Stimulated activated naive B cell treated with anti-CD40 and anti-IgM and Interleukin-4, amounts not matched to agents 10 μg/mL and 1 μg/mL and 100 μg/mL, for 72 hours (primary cell): Measurements from ENCODE around the gene TMEM200B.
A peak's percentile ranks its signal among the peaks of the same experiment; 100 is the strongest.

Experiments used
- ATAC-seq, 2 donors: fragments of 150-1000 bp; cut with Tn5 transposase; replicated peaks; 2 replicates each; pipeline ENCODE4 v1.10.0; 2021; ENCODE audit warnings: moderate library complexity in 1 of 2
- DNase-seq: peaks from one replicate; pipeline ENCODE4 v3.0.0; 2021
- H3K27ac Mint-ChIP-seq: one replicate; pipeline ENCODE4 v1.8.0; 2022; ENCODE audit warnings: mild to moderate bottlenecking, mixed read lengths
- H3K27me3 Mint-ChIP-seq, 2 donors: one replicate each; pipeline ENCODE4 v1.8.0; 2022; ENCODE audit warnings: mixed read lengths in 2 of 2
- H3K36me3 Mint-ChIP-seq, 2 donors: one replicate each; pipeline ENCODE4 v1.8.0; 2022; ENCODE audit warnings: mixed read lengths in 2 of 2, mild to moderate bottlenecking in 1 of 2
- H3K4me1 Mint-ChIP-seq, 2 donors: one replicate each; pipeline ENCODE4 v1.8.0; 2022; ENCODE audit warnings: mixed read lengths in 2 of 2, mild to moderate bottlenecking in 1 of 2
- H3K4me3 Mint-ChIP-seq, 2 donors: one replicate each; pipeline ENCODE4 v1.8.0; 2022; ENCODE audit warnings: mild to moderate bottlenecking in 2 of 2, mixed read lengths in 2 of 2, moderate library complexity in 1 of 2
- H3K9me3 Mint-ChIP-seq, 2 donors: one replicate each; pipeline ENCODE4 v1.8.0; 2022; ENCODE audit warnings: mixed read lengths in 2 of 2, mild to moderate bottlenecking in 1 of 2

TMEM200B gene

DNA sequence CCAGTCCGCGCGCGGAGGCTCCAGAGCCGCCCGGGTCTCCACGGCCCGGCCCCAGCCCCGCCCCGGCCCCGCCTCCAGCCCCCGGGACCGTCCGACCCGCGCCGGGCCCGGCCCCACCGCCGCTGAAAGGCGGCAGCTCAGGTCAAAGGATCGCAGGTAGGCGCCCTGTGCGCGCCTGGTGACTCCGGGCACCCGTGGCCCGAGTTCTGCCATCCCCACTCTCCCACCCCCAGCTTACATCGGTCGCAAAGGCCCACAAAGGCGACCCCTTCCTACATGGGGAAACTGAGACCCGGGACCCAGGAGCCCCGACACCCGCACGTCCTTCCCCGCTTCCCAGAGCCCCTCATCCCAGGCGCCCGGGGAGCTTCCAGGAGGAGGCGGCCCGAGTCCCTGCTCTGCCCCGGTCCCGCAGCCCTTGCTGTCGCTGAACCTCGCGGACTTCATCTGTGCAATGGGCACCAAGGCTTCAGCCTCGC, at the start of gene TMEM200B:
TMEM200B (minus strand) TSS at position 17 of the 479 bp plus-strand sequence. CDS start 2,075 bp downstream, outside the sequence.
- Mint-ChIP-seq H3K27ac (peak within 1 kb of the TSS; percentile 31), H3K36me3 (peaks cover 9 to 12% of the 10 kb centered on the region in 2 donors), H3K4me3 (peak within 1 kb of the TSS; percentile 86 to 88), H3K27me3 (peaks cover 13 to 36% of the 10 kb centered on the region in 2 donors), H3K9me3 (no peaks in the 10 kb centered on the region), H3K4me1 (peaks cover 11 to 23% of the 10 kb centered on the region in 2 donors)
- DNase-seq (no peak), ATAC-seq (peak; percentile 19 to 26)

DNA sequence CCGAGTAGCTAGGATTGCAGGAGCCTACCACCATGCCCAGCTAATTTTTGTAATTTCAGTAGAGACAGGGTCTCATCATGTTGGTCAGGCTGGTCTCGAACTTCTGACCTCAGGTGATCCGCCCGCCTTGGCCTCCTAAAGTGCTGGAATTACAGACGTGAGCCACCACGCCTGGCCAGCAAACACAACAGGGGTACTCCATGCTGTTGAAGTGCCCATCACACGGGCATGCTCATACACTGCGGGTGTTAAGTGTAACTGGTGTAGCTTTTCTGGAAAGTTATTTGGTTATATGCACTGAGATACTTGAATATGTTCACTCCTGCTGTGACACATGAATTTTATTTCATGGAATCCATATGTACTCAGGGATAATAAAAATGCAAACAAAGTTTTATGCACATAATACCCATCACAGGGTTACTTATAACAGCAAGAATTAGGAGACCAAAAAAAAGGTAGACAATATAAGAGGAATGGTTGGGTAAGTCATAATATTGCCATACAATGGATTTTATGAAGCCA, 48.8 kb upstream of the TMEM200B start:
- DNase-seq (no peak), ATAC-seq (no peak)
- peak overlapping the region in 1 of 2 donors; percentile 50 for H3K4me3 Mint-ChIP-seq
- peaks cover 33 to 65% of the 10 kb centered on the region in 2 donors for H3K4me1 Mint-ChIP-seq
- H3K27ac Mint-ChIP-seq: no peak overlapping the region
- H3K9me3 Mint-ChIP-seq: no peaks in the 10 kb centered on the region
- no peaks in the 10 kb centered on the region for H3K27me3 Mint-ChIP-seq
- H3K36me3 Mint-ChIP-seq: peaks cover 20 to 38% of the 10 kb centered on the region in 2 donors

DNA sequence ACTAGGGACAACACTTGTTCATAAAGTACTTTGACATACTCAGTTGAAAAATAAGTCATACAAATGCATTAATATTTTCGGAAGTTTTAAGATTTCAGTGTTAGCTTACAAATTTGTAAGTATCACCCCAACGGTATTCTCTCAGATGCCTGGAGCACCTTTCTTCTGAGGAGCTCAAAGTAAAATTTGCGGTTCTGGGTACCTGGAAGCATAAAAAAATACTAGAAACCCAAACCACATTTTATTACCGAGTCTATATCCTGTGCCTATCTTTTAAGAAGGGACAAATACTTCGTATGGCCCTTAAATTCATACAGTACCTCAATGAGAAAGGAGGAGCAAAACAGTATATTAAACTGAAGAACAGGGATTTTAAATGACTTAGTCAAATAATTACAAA, 47.8 kb upstream of the TMEM200B start:
- H3K27ac Mint-ChIP-seq: peak overlapping the region; percentile 93
- DNase-seq: no peak
- peaks cover 17 to 42% of the 10 kb centered on the region in 2 donors for H3K36me3 Mint-ChIP-seq
- H3K4me1 Mint-ChIP-seq: peaks cover 28 to 61% of the 10 kb centered on the region in 2 donors
- ATAC-seq: no peak
- peak overlapping the region in 1 of 2 donors; percentile 79 for H3K4me3 Mint-ChIP-seq
- H3K27me3 Mint-ChIP-seq: no peaks in the 10 kb centered on the region
- no peaks in the 10 kb centered on the region for H3K9me3 Mint-ChIP-seq

DNA sequence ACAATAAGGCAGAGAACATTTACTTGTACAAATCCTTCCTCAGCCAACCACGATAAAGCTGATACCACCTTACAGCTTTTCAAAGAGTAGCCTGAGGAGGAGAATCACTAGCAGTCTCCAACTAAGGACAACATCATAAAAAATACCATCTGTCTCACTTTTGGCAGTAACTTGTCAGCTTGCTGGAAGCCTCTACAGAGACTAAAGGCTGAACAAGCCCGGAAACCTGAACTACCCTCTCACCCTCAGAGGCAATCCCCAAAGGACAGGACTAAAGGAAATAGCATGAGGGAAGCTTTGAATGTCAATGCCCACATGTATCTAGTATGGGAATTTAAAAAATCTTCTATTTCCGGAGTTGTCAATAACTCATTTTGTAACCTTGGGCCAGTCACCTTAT, 47.4 kb upstream of the TMEM200B start:
- peak overlapping the region; percentile 93 for H3K27ac Mint-ChIP-seq
- no peaks in the 10 kb centered on the region for H3K27me3 Mint-ChIP-seq
- DNase-seq (no peak), ATAC-seq (peak; percentile 50 to 96)
- H3K9me3 Mint-ChIP-seq: no peaks in the 10 kb centered on the region
- peaks cover 17 to 40% of the 10 kb centered on the region in 2 donors for H3K36me3 Mint-ChIP-seq
- H3K4me3 Mint-ChIP-seq: peak overlapping the region; percentile 62 to 79
- peaks cover 27 to 59% of the 10 kb centered on the region in 2 donors for H3K4me1 Mint-ChIP-seq

DNA sequence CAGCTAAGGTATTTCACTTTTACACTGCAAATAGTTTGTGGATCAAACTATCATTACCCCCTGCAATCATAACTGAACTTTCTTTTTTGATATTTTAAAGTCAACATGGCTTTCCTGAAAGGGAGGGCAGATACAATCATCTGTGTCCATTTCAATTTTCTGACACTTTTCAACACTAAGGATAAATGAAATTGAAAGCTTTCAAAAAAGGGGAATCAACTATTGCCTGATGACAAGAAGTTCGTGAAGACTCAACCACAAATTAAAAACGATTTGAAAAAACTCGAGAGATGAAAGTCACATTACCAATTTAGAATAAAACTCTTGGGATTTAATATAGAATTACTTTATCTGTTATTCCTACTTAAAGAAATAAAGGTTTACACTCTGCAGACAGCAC, 46.3 kb upstream of the TMEM200B start:
- no peaks in the 10 kb centered on the region for H3K9me3 Mint-ChIP-seq
- DNase-seq (no peak), ATAC-seq (no peak)
- peaks cover 30 to 57% of the 10 kb centered on the region in 2 donors for H3K4me1 Mint-ChIP-seq
- H3K27me3 Mint-ChIP-seq: no peaks in the 10 kb centered on the region
- H3K36me3 Mint-ChIP-seq: peaks cover 20 to 47% of the 10 kb centered on the region in 2 donors
- H3K27ac Mint-ChIP-seq: peak overlapping the region; percentile 68
- peak overlapping the region in 1 of 2 donors; percentile 23 for H3K4me3 Mint-ChIP-seq

DNA sequence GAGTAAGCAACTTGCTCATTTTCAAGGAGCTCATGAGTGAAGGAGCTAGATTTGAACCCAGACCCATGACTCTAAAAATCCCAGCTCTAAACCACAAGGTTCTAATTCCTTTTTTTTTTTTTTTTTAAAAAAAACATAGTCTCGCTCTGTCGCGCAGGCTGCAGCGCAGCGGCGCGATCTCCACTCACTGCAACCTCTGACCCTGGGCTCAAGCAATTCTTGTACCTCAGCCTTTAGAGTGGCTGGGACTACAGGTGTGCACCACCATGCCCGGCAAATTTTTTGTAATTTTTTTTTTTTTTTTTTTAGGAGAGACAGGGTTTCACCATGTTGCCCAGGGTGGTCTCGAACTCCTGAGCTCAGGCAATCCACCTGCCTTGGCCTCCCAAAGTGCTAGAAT, 44.2 kb upstream of the TMEM200B start:
- Mint-ChIP-seq H3K27ac (no peak overlapping the region), H3K36me3 (peaks cover 25 to 50% of the 10 kb centered on the region in 2 donors), H3K4me3 (no peak overlapping the region), H3K27me3 (no peaks in the 10 kb centered on the region), H3K9me3 (no peaks in the 10 kb centered on the region), H3K4me1 (peaks cover 33 to 64% of the 10 kb centered on the region in 2 donors)
- DNase-seq (no peak), ATAC-seq (no peak)

DNA sequence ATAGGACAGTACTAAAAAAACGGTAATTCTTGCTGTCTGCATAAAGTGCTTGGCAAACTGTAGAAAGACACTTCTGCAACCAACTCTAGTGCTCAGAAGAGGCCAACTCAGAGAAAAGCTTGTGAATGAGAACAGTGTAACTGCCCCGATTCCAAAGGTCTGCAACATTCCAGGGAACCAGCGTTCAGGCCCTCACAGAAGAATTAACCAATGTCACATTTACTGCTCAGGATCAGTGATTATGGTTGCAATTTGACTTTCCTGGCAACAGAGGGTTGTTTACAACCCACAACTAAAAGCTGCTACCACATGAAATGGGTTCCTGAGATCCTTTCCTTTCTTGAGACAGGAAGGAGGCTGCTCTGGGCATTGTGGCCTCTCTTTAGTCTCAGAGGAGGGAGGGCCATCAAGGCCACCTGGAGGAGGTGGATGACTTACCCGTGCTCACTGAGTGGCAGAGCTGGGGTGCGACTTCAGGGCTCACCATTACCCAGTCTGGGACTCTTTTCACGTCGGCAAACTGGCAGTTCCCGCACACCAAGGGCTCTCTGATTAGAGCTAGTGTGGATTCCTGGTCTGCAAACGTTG, 42.7 kb upstream of the TMEM200B start:
- no peaks in the 10 kb centered on the region for H3K9me3 Mint-ChIP-seq
- H3K27me3 Mint-ChIP-seq: no peaks in the 10 kb centered on the region
- no peak overlapping the region for H3K4me3 Mint-ChIP-seq
- DNase-seq (no peak), ATAC-seq (no peak)
- H3K27ac Mint-ChIP-seq: no peak overlapping the region
- H3K36me3 Mint-ChIP-seq: peaks cover 27 to 50% of the 10 kb centered on the region in 2 donors
- peaks cover 26 to 58% of the 10 kb centered on the region in 2 donors for H3K4me1 Mint-ChIP-seq

DNA sequence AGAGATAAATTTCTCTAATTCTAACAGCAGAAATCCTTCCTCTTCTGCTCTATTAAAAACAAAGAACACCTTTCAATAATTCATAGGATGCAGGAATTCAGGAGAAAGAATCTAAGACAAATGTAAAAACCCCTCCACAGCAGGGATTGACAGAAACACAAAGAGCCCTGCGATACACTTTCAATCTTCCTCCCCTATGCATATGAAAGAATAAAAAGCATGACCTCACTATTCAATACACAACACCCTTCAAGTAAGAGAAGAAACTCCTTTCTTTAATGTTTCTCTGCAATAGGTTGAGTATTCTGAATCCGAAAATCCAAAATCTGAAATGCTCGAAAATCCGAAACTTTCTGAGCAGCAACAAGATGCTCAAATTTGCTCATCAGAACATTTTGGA, 40.9 kb upstream of the TMEM200B start:
- H3K27ac Mint-ChIP-seq: no peak overlapping the region
- ATAC-seq (no peak), DNase-seq (no peak)
- no peaks in the 10 kb centered on the region for H3K27me3 Mint-ChIP-seq
- peaks cover 15 to 40% of the 10 kb centered on the region in 2 donors for H3K4me1 Mint-ChIP-seq
- H3K4me3 Mint-ChIP-seq: no peak overlapping the region
- H3K36me3 Mint-ChIP-seq: peaks cover 27 to 38% of the 10 kb centered on the region in 2 donors
- no peaks in the 10 kb centered on the region for H3K9me3 Mint-ChIP-seq

DNA sequence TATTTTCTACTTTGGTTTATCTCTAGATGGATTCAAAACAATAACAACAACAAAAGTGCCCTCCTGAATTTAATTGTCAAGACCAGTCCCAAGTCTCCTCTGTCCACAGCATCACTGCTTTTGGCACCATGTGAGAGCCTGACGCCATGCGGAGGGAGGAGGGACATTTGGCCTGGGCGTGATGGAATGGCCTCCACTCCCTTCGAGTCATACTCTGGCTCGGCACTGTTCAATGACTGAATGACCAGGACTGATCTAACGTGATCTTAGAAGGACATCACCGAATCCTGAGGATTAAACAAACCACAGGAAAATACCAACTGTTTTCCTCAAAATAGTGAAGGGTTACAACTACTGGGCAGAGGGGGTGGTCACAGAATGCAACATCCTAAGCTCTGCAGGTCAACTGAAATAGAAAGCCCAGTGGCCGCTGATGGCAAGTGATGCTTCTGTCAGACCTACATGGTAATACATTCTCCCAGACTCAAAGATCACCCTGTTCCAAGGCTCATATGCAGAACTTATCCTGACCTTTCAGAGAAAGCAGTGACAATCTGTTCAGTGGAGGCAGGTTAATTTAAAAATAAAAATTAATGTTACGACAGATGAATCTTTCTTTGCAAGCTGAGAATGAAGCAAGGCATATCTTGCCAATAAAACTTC, 38.9 kb upstream of the TMEM200B start:
- Mint-ChIP-seq H3K27ac (no peak overlapping the region), H3K9me3 (no peaks in the 10 kb centered on the region), H3K36me3 (peaks cover 35 to 42% of the 10 kb centered on the region in 2 donors), H3K27me3 (no peaks in the 10 kb centered on the region), H3K4me3 (no peak overlapping the region), H3K4me1 (peaks cover 11 to 26% of the 10 kb centered on the region in 2 donors)
- no peak for ATAC-seq
- DNase-seq: no peak

DNA sequence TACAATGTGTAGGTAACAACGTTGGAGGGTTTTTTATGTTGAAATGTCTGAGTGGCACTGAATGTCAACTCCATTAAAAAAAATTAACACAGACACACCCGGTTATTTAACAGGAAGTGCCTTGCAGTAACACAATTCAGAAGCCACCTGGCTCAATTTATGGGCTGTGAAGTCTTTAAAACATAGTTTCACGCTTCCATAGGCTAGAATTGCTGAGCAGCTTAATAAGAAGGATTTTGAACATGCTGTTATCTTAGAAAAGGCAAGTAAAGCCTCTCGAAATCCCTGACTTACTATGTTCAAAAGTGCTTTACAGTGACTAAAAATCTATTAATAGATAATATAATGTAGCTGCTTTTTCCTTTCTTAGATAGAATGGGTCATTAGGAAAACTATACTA, 38.3 kb upstream of the TMEM200B start:
- no peak for ATAC-seq
- no peaks in the 10 kb centered on the region for H3K9me3 Mint-ChIP-seq
- no peak overlapping the region for H3K27ac Mint-ChIP-seq
- H3K4me3 Mint-ChIP-seq: no peak overlapping the region
- no peaks in the 10 kb centered on the region for H3K27me3 Mint-ChIP-seq
- DNase-seq: no peak
- peaks cover 11 to 25% of the 10 kb centered on the region in 2 donors for H3K4me1 Mint-ChIP-seq
- H3K36me3 Mint-ChIP-seq: peaks cover 35 to 39% of the 10 kb centered on the region in 2 donors

DNA sequence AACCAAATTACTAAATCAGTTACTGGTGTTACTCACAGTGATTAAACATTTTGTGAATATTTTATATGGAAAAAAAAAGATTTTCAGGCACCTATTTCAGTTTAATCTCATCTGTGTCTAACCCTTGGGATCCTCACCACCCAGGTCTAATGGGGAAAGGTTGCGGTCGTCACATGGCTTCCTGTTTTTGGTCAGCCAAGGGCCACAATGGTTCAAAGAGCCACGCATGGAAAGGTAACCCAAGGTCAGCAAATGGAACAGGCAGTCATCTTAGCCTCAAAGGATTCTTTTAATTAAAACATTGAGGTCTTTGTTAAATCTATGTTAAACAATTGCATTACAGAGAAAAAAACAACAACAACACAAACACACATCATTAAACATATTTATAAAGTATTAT, 36.1 kb upstream of the TMEM200B start:
- H3K9me3 Mint-ChIP-seq: no peaks in the 10 kb centered on the region

DNA sequence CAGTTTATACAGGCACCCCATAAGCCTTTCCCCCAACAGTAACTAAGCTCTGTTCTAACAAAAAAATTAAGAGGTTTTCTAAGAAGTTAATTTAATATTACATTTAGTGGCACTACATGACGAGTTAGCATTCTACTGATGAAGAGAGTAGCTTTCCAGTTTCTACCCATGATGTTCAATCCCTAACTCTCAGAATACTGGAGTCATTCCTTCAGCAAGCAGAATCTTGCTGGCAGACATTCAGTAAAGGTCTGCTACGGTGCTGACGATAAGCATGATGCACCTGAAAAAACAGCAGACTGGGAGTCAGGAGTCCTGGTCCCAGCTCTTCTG, 33.5 kb upstream of the TMEM200B start:
- no peak overlapping the region for H3K4me3 Mint-ChIP-seq
- no peaks in the 10 kb centered on the region for H3K4me1 Mint-ChIP-seq
- H3K9me3 Mint-ChIP-seq: no peaks in the 10 kb centered on the region
- DNase-seq (no peak), ATAC-seq (no peak)
- no peaks in the 10 kb centered on the region for H3K27me3 Mint-ChIP-seq
- no peak overlapping the region for H3K27ac Mint-ChIP-seq
- H3K36me3 Mint-ChIP-seq: peaks cover 38 to 39% of the 10 kb centered on the region in 2 donors

More for the DNA sequence above, 36.1 kb upstream of the TMEM200B start:
- Mint-ChIP-seq H3K4me3 (no peak overlapping the region), H3K36me3 (peaks cover 35 to 38% of the 10 kb centered on the region in 2 donors), H3K27me3 (no peaks in the 10 kb centered on the region), H3K27ac (no peak overlapping the region), H3K4me1 (peaks cover 5 to 15% of the 10 kb centered on the region in 2 donors)
- DNase-seq (no peak), ATAC-seq (no peak)

DNA sequence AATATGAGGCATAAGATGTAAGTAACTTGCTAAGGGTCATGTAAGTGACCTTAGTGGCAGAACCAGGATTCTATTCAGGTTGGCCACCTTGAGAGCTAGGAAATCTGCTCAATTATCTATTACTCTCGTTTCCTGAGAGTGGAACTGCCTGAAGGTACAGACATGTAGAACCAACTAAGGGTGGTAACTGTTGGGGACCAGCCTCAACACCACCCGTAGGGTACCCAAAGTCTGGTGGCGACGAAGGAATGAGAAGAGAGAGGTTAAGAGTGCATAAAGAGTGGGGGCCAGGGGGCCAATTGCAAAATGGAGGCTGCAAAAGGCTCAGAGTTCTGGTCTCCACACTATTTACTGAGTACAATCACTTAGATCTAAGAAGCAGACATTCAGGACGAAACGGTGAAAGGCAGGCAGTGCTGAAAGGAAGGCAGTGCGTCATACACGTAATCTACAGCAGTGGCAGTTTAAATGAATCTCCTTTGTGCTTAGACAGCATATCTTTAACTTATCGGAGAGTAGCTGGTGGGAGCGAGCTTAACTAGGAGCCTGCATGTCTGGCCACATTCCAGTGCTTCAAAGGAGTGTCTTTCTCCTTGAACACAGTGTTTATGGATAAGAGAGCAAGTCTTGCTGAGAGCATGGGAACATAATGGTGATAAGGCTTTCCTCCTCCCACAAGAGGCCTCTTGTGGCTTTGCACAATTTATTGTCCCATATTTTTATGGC, 33.0 kb upstream of the TMEM200B start:
- Mint-ChIP-seq H3K36me3 (peaks cover 43 to 44% of the 10 kb centered on the region in 2 donors), H3K9me3 (no peaks in the 10 kb centered on the region), H3K4me3 (no peak overlapping the region), H3K27me3 (no peaks in the 10 kb centered on the region), H3K27ac (no peak overlapping the region), H3K4me1 (no peaks in the 10 kb centered on the region)
- no peak for DNase-seq
- no peak for ATAC-seq

DNA sequence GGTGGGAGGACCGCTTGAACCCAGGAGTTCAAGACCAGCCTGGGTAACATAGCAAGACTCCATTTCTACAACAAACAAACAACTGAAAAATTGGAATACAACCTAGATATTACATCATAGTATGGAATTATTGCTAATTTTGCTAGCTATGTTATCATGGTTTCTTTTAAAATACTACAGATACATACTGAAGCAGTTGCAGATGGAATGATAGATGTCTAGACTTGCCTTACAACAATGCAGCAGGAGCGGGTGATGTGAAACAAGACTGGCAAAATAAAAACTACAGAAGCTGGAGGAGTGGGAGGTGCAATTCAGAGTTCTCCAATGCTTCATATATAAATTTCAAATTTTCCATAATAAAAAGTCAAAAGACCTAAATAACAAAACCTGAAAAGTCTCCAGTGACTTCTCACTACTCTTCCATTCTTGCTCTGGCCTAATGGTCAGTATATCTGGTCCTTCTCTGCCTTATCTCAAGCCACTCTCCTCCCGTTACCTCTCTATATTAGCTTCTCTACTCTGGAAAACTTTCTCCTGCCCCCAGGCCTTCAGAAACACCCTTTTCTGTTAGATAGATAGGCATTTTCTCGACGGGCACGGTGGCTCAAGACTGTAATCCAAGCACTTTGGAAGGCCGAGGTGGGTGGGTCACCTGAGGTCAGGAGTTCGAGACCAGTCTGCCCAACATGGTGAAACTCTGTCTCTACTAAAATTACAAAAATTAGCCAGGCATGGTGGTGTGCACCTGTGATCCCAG, 28.5 kb upstream of the TMEM200B start:
- peaks cover 60 to 74% of the 10 kb centered on the region in 2 donors for H3K36me3 Mint-ChIP-seq
- H3K27ac Mint-ChIP-seq: peak overlapping the region; percentile 51
- H3K4me1 Mint-ChIP-seq: peaks cover 0 to 4% of the 10 kb centered on the region in 2 donors
- ATAC-seq (no peak), DNase-seq (no peak)
- no peaks in the 10 kb centered on the region for H3K9me3 Mint-ChIP-seq
- no peaks in the 10 kb centered on the region for H3K27me3 Mint-ChIP-seq
- no peak overlapping the region for H3K4me3 Mint-ChIP-seq
